ENCODE measurements around the gene DRC7.

- no peak for TF ChIP-seq CTCF (IDR thresholded peaks at IDR 0.05; ENCODE audit: low read depth, low read length, poor library complexity, severe bottlenecking)
- TF ChIP-seq EZH2phosphoT487 (IDR thresholded peaks at IDR 0.05; ENCODE audit: borderline replicate concordance, low read length), result no peak
Measured at GRCh38 chr16:57759131-57759530, 64.5 kb downstream of the DRC7 start.

All from DOHH2 (cell line).